Keratinocyte (primary cell): ENCODE data around the gene IL6R. TPM values are rescaled to one million over a fixed set of nuclear protein-coding genes. Genes with fewer than 3 reads are reported as not detected.

Experiments
- DNase-seq: peaks from one replicate; pipeline ENCODE4 v3.0.0-alpha.2; 2011; ENCODE audit warnings: low read depth, missing footprints, low spot score
- FAIRE-seq: peaks from 2 replicates; lab custom pipeline; 2011; peaks lifted over from hg19 to GRCh38; lab: Jason Lieb, UNC
- H2AFZ ChIP-seq: 2 replicates; pipeline ENCODE4 v1.6.0; 2012; ENCODE audit warnings: low read length, control low read depth, inconsistent platforms; ENCODE audit not compliant: control insufficient read depth
- H3K27ac ChIP-seq: 2 replicates; pipeline ENCODE4 v1.5.1; 2011; ENCODE audit warnings: low read length; ENCODE audit not compliant: control insufficient read depth, insufficient read depth
- H3K27me3 ChIP-seq: 3 replicates; pipeline ENCODE4 v1.6.0; 2011; ENCODE audit warnings: low read length; ENCODE audit not compliant: control insufficient read depth, insufficient read depth; ENCODE audit errors: extremely low read depth
- H3K36me3 ChIP-seq, 2 experiments: 2 replicates in 1 of 2; 3 replicates in 1 of 2; pipeline ENCODE4 v1.5.1; 2011; ENCODE audit warnings: low read length in 2 of 2, mild to moderate bottlenecking in 1 of 2; ENCODE audit not compliant: control insufficient read depth in 2 of 2, insufficient read depth in 2 of 2; ENCODE audit errors: extremely low read depth in 1 of 2
- H3K4me1 ChIP-seq: 3 replicates; pipeline ENCODE4 v1.5.1; 2011; ENCODE audit warnings: low read length; ENCODE audit not compliant: control insufficient read depth, insufficient read depth; ENCODE audit errors: extremely low read depth
- H3K4me2 ChIP-seq: 3 replicates; pipeline ENCODE4 v1.6.0; 2011; ENCODE audit warnings: low read depth, low read length; ENCODE audit not compliant: control insufficient read depth, insufficient read depth; ENCODE audit errors: extremely low read depth
- H3K4me3 ChIP-seq, 3 experiments: fragments of 200-600 bp in 1 of 3; sonication (generic) in 1 of 3; 2 replicates in 2 of 3; 3 replicates in 1 of 3; pipeline ENCODE4 v1.5.1; 2011 to 2016; ENCODE audit warnings: low read length in 3 of 3, mild to moderate bottlenecking in 3 of 3, control low read depth in 2 of 3, inconsistent platforms in 1 of 3, low read depth in 1 of 3, mixed read lengths in 1 of 3, mixed run types in 1 of 3, moderate library complexity in 1 of 3; ENCODE audit not compliant: control insufficient read depth in 2 of 3, insufficient read depth in 2 of 3; ENCODE audit errors: extremely low read depth in 1 of 3
- H3K79me2 ChIP-seq: 2 replicates; pipeline ENCODE4 v1.6.0; 2012; ENCODE audit warnings: low read length; ENCODE audit not compliant: control insufficient read depth, insufficient read depth
- H3K9ac ChIP-seq: 3 replicates; pipeline ENCODE4 v1.6.0; 2011; ENCODE audit warnings: low read length; ENCODE audit not compliant: control insufficient read depth, insufficient read depth; ENCODE audit errors: extremely low read depth
- H3K9me1 ChIP-seq: 3 replicates; pipeline ENCODE4 v1.6.0; 2011; ENCODE audit warnings: low read length; ENCODE audit not compliant: control insufficient read depth, insufficient read depth; ENCODE audit errors: extremely low read depth
- H3K9me3 ChIP-seq: 2 replicates; pipeline ENCODE4 v1.5.1; 2012; ENCODE audit warnings: low read depth, low read length; ENCODE audit not compliant: control insufficient read depth
- H4K20me1 ChIP-seq: 3 replicates; pipeline ENCODE4 v1.6.0; 2011; ENCODE audit warnings: low read length; ENCODE audit not compliant: control insufficient read depth, insufficient read depth; ENCODE audit errors: extremely low read depth
- CTCF ChIP-seq, 3 experiments: IDR thresholded peaks in 1 of 3; conservative IDR thresholded peaks in 1 of 3; optimal IDR thresholded peaks in 1 of 3; 2 replicates in 2 of 3; 3 replicates in 1 of 3; pipeline versions ENCODE3 to v1.5.1; 2011; ENCODE audit warnings: low read length in 3 of 3, mild to moderate bottlenecking in 3 of 3, moderate library complexity in 2 of 3, control low read depth in 1 of 3, inconsistent platforms in 1 of 3; ENCODE audit not compliant: insufficient read depth in 2 of 3; ENCODE audit errors: extremely low read depth in 1 of 3
- EZH2 ChIP-seq: IDR thresholded peaks from one replicate; pipeline ENCODE4 v1.6.1; 2012; ENCODE audit warnings: inconsistent platforms, mild to moderate bottlenecking, low read length, moderate library complexity
- dilution Hi-C: fragments of 300-500 bp; cut with MboI; formaldehyde crosslinking; loops from one replicate; pipeline ENCODE4 v1.7.0; 2020; ENCODE audit warnings: low sequenced_read_pairs; ENCODE audit not compliant: extremely low pct_ligation_motif_present
- polyA plus RNA-seq, 5 experiments: library from polyadenylated mRNA; depleted of rRNA in 3 of 5; stranded (reverse) in 3 of 5; stranded (forward) in 1 of 5; unstranded in 1 of 5; fragments of >200 nt; gene quantifications; 1 replicate in 1 of 5; 2 replicates in 3 of 5; 3 replicates in 1 of 5; pipeline versions ENCODE4 v1.2.1 to v1.2.3, GENCODE V29; 2011 to 2012; ENCODE audit warnings: missing spikeins in 2 of 5, low read depth in 1 of 5, low replicate concordance in 1 of 5

The IL6R gene
- polyA plus RNA-seq, 1 donor (not counting 4 experiments of a cell fraction or from before 2014, with no cell fraction given) = 12.6 TPM

GRCh38 chr1:154460695-154461260 is 55.6 kb downstream of the IL6R start:
- peaks cover 7 to 17% of the 10 kb centered on the region in 2 experiments for H3K36me3 ChIP-seq
- H3K9ac ChIP-seq = no peak overlapping the region
- dilution Hi-C loops = no loop called here
- H2AFZ ChIP-seq = no peak overlapping the region
- TF ChIP-seq CTCF (optimal IDR thresholded peaks at IDR 0.05 in 1 of 3, IDR thresholded peaks at IDR 0.05 in 1 of 3, conservative IDR thresholded peaks at IDR 0.05 in 1 of 3; ENCODE audit: extremely low read depth in 1 of 3, insufficient read depth in 2 of 3, low read length in 3 of 3) = no peak
- TF ChIP-seq EZH2 = no peak
- peaks cover 6% of the 10 kb centered on the region for H3K4me1 ChIP-seq
- no peak overlapping the region for H3K4me2 ChIP-seq
- no peaks in the 10 kb centered on the region for H4K20me1 ChIP-seq
- no peaks in the 10 kb centered on the region for H3K9me1 ChIP-seq
- H3K4me3 ChIP-seq = no peak overlapping the region
- H3K79me2 ChIP-seq = no peaks in the 10 kb centered on the region
- DNase-seq = no peak
- no peaks in the 10 kb centered on the region for H3K27me3 ChIP-seq
- H3K27ac ChIP-seq = no peak overlapping the region
- H3K9me3 ChIP-seq = no peaks in the 10 kb centered on the region
- FAIRE-seq = no peak

GRCh38 chr1:154463512-154463990 is 58.4 kb downstream of the IL6R start:
- Histone ChIP-seq H3K79me2 (no peaks in the 10 kb centered on the region), H2AFZ (no peak overlapping the region), H3K4me3 (no peak overlapping the region), H3K9me1 (no peaks in the 10 kb centered on the region), H3K9ac (no peak overlapping the region), H3K9me3 (no peaks in the 10 kb centered on the region), H3K4me2 (no peak overlapping the region), H3K36me3 (peaks cover 7 to 13% of the 10 kb centered on the region in 2 experiments), H3K4me1 (peaks cover 6% of the 10 kb centered on the region), H3K27me3 (no peaks in the 10 kb centered on the region), H3K27ac (no peak overlapping the region), H4K20me1 (no peaks in the 10 kb centered on the region)
- dilution Hi-C loops = no loop called here
- no peak for DNase-seq
- no peak for TF ChIP-seq EZH2
- no peak for TF ChIP-seq CTCF (optimal IDR thresholded peaks at IDR 0.05 in 1 of 3, IDR thresholded peaks at IDR 0.05 in 1 of 3, conservative IDR thresholded peaks at IDR 0.05 in 1 of 3; ENCODE audit: extremely low read depth in 1 of 3, insufficient read depth in 2 of 3, low read length in 3 of 3)
- no peak for FAIRE-seq
